Colonic mucosa (tissue), 4 donors: ENCODE data around the gene ABCC10. TPM values are rescaled to one million over a fixed set of nuclear protein-coding genes. Genes with fewer than 3 reads are reported as not detected.

Experiments used
- DNase-seq: peaks from one replicate; pipeline ENCODE4 v3.0.0-alpha.2; 2020
- H3K27ac ChIP-seq: fragments of 200-600 bp; one replicate; pipeline ENCODE4 v1.8.0; 2021
- H3K27me3 ChIP-seq: fragments of 200-600 bp; one replicate; pipeline ENCODE4 v1.8.0; 2021
- H3K36me3 ChIP-seq: fragments of 200-600 bp; one replicate; pipeline ENCODE4 v1.8.0; 2021
- H3K4me1 ChIP-seq: fragments of 200-600 bp; one replicate; pipeline ENCODE4 v1.8.0; 2021; ENCODE audit warnings: mild to moderate bottlenecking
- H3K4me3 ChIP-seq: fragments of 200-600 bp; one replicate; pipeline ENCODE4 v1.8.0; 2021
- H3K9ac ChIP-seq, 2 donors: one replicate each; pipeline ENCODE4 v1.7.0; 2013; ENCODE audit warnings: control low read depth in 2 of 2, low read depth in 2 of 2, low read length in 2 of 2
- H3K9me3 ChIP-seq: fragments of 200-600 bp; one replicate; pipeline ENCODE4 v1.8.0; 2021
- intact Hi-C: fragments of 100-400 bp; cut with DNase I; formaldehyde crosslinking; loops from one replicate; pipeline ENCODE4 v1.14.1; 2022
- total RNA-seq, 2 donors: library from RNA; stranded (reverse); fragmentation: NEBNext Ultra II Directional in 1 of 2; extraction: Animal tissue kit (Norgen Biotek cat#: 25700) in 1 of 2; gene quantifications; one replicate each; pipeline ENCODE4 v1.2.1, GENCODE V29; 2021
- TF ChIP-seq, protein P1 (sequence below): fragments of 200-600 bp; IDR thresholded peaks from one replicate; pipeline ENCODE4 v1.8.0; 2022; ENCODE audit warnings: antibody characterized with exemption, mild to moderate bottlenecking
- donor health status: healthy.
- donor health status: DM: no; HTN: no; CAD: no.
- donor health status: DM: no; HTN: no; CAD: no.

ABCC10 gene
- total RNA-seq, 2 donors from 2014 or later: 22.9 to 33.9 TPM

DNA sequence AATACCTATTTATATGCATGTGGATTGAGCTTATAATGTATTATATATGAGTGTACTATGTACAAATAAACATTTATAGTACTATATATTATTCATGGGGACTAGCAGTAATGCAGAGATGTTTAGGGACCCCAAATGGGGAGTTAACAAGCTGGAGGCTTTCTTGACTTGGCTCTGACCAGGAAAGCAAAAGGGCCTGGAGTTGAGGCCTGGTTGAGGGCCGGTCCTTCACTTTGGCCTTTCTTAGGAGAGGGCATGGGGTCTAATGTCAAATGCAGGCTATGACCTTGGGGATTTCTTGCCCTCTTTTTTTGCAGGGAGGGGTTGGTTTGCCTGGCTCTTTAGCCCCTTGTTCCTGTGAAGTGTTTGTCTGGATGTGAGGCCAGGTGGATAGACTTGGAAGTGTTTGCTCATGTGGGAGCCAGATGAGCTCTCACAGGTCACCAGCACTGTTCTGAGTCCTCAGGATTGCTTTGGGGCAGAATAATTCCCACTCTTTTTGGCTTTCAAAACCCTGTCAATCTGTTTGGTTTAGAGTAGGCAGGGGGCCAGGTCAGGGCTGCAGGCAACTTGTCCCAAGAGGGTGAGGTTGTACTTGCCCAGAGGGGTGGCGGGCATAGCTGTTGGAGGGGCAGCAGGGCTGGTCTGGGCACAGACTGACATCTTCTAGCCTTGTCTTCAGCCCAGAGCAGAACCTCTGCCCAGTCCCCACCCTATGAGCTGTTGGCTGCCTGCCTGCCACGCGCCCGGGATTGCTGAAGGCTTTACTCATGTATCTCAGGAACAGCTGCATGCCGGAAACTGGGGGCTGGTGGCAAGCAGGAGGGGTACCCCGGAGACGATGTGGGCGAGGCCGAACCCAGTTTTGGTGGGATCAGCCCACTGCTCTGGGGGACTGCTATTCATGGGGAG lies 64.7 kb downstream of the ABCC10 start:
- Histone ChIP-seq H3K27me3 (no peaks in the 10 kb centered on the region), H3K4me1 (no peaks in the 10 kb centered on the region), H3K36me3 (no peaks in the 10 kb centered on the region), H3K9me3 (no peaks in the 10 kb centered on the region), H3K27ac (no peak overlapping the region), H3K9ac (peak overlapping the region in 1 of 2 donors; percentile 14), H3K4me3 (no peak overlapping the region)
- DNase-seq: peak; percentile 70
- intact Hi-C loops: no loop called here
- TF ChIP-seq, protein P1, sequence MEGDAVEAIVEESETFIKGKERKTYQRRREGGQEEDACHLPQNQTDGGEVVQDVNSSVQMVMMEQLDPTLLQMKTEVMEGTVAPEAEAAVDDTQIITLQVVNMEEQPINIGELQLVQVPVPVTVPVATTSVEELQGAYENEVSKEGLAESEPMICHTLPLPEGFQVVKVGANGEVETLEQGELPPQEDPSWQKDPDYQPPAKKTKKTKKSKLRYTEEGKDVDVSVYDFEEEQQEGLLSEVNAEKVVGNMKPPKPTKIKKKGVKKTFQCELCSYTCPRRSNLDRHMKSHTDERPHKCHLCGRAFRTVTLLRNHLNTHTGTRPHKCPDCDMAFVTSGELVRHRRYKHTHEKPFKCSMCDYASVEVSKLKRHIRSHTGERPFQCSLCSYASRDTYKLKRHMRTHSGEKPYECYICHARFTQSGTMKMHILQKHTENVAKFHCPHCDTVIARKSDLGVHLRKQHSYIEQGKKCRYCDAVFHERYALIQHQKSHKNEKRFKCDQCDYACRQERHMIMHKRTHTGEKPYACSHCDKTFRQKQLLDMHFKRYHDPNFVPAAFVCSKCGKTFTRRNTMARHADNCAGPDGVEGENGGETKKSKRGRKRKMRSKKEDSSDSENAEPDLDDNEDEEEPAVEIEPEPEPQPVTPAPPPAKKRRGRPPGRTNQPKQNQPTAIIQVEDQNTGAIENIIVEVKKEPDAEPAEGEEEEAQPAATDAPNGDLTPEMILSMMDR: no peak

DNA sequence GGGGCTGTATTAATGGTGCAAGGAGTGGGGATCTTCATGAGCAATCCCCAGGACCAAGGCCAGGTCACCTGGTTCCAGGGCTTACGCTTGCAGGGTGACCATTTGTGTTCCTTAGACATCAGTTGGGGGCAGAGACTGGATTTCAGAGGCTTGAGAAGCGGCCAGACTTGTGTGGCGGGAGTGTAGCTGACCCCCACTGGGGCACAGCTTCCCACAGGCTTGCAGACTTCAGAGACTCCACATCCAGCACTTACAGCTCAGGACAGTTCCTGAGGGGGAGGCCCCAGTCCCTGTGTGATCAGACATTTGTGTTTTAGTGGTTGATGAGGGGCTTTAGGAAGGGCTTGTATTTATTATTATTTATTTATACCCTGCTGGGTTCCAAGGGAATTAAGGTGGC lies 65.3 kb downstream of the ABCC10 start:
- no peaks in the 10 kb centered on the region for H3K27me3 ChIP-seq
- intact Hi-C loops: no loop called here
- DNase-seq: no peak
- H3K9me3 ChIP-seq: no peaks in the 10 kb centered on the region
- H3K36me3 ChIP-seq: no peaks in the 10 kb centered on the region
- TF ChIP-seq, protein P1: no peak
- no peaks in the 10 kb centered on the region for H3K4me1 ChIP-seq
- H3K27ac ChIP-seq: no peak overlapping the region
- no peak overlapping the region for H3K4me3 ChIP-seq
- H3K9ac ChIP-seq: no peak overlapping the region

DNA sequence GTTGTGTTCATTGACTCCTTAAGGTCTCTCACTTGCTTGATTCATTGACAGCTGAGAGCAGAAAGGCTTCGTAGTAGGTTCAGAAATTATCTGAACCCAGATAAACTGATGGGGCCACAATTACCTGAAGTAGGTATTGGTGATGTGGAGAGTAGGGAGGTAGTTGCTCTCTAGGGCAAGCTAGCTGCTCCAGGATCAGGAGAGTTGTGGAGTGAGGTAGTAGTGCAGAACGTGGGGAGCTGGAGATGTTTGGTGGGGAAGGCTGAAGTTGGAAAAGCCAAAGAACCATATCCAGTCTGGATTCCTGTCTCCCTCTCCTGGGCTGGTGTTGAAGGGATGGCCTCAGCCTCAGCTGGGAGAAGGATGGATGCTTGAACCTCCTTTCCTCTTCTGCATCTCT lies 65.9 kb downstream of the ABCC10 start:
- Histone ChIP-seq H3K36me3 (no peaks in the 10 kb centered on the region), H3K4me3 (no peak overlapping the region), H3K9ac (no peak overlapping the region), H3K27ac (no peak overlapping the region), H3K27me3 (no peaks in the 10 kb centered on the region), H3K4me1 (no peaks in the 10 kb centered on the region), H3K9me3 (no peaks in the 10 kb centered on the region)
- intact Hi-C loops: no loop called here
- no peak for DNase-seq
- TF ChIP-seq, protein P1: no peak

DNA sequence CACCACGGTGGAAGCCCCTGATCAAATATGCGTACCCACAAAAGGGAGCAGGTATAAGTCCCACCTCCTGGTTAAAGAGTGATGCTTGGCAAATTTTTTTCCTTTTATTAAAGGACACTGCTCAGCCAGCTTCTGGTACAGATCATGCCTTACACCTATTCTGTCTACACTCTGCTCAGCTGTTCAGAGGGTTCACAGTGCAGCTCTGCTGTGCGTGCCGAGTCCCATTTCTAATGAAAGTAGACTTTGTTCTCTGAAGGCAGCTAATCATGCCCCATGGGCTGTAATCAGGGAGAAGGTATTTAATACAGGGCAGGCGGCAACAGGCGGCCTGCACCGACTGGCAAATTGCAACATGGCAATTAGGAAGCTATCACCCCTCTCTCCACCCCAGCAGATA lies 66.5 kb downstream of the ABCC10 start:
- Histone ChIP-seq H3K27ac (no peak overlapping the region), H3K9ac (no peak overlapping the region), H3K9me3 (no peaks in the 10 kb centered on the region), H3K36me3 (peaks cover 3% of the 10 kb centered on the region), H3K27me3 (no peaks in the 10 kb centered on the region), H3K4me1 (no peaks in the 10 kb centered on the region), H3K4me3 (no peak overlapping the region)
- DNase-seq: no peak
- TF ChIP-seq, protein P1: no peak
- intact Hi-C loops: no loop called here

DNA sequence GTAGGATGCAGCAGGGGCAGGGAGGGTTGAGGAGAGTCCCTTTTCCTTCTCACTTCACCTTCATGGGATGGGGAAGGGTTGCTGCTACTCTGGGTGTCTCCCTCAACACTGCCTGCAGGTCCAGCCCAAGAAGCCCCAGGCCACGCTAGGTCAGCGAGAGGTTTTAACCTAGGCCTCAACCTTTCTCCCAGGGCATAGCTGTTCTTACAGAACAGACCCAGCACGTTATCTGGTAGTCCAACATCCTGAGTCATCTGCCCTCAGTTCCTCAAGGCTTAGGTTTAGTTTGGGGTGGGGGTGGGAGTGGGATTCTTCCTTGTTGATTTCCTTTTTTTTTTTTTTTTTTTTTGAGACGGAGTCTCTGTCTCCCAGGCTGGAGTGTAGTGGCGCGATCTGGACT lies 67.0 kb downstream of the ABCC10 start:
- Histone ChIP-seq H3K36me3 (peaks cover 7% of the 10 kb centered on the region), H3K4me1 (no peaks in the 10 kb centered on the region), H3K9ac (no peak overlapping the region), H3K27ac (no peak overlapping the region), H3K27me3 (no peaks in the 10 kb centered on the region), H3K9me3 (no peaks in the 10 kb centered on the region), H3K4me3 (no peak overlapping the region)
- no peak for DNase-seq
- TF ChIP-seq, protein P1: no peak
- intact Hi-C loops: no loop called here
